Fibroblast of villous mesenchyme (primary cell): ENCODE data around the gene CCT8. TPM values are rescaled to one million over a fixed set of nuclear protein-coding genes. Genes with fewer than 3 reads are reported as not detected.

Experiments
- DNase-seq: peaks from one replicate; pipeline ENCODE4 v3.0.0-alpha.2; 2010; ENCODE audit warnings: low read depth
- H3K4me3 ChIP-seq: 2 replicates; pipeline ENCODE4 v1.5.1; 2011; ENCODE audit warnings: low read depth, mild to moderate bottlenecking, low read length
- total RNA-seq: library from RNA; depleted of rRNA; stranded (reverse); fragments of >200 nt; gene quantifications from 2 replicates; pipeline ENCODE4 v1.2.3, GENCODE V29; 2012
- TF ChIP-seq, protein P1 (sequence below): IDR thresholded peaks from 2 replicates; pipeline ENCODE4 v1.5.1; 2012; ENCODE audit warnings: low read depth, mild to moderate bottlenecking, low read length; ENCODE audit not compliant: insufficient read depth

The CCT8 gene, protein sequence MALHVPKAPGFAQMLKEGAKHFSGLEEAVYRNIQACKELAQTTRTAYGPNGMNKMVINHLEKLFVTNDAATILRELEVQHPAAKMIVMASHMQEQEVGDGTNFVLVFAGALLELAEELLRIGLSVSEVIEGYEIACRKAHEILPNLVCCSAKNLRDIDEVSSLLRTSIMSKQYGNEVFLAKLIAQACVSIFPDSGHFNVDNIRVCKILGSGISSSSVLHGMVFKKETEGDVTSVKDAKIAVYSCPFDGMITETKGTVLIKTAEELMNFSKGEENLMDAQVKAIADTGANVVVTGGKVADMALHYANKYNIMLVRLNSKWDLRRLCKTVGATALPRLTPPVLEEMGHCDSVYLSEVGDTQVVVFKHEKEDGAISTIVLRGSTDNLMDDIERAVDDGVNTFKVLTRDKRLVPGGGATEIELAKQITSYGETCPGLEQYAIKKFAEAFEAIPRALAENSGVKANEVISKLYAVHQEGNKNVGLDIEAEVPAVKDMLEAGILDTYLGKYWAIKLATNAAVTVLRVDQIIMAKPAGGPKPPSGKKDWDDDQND
- 183 and 275 TPM in 2 replicates for total RNA-seq

DNA sequence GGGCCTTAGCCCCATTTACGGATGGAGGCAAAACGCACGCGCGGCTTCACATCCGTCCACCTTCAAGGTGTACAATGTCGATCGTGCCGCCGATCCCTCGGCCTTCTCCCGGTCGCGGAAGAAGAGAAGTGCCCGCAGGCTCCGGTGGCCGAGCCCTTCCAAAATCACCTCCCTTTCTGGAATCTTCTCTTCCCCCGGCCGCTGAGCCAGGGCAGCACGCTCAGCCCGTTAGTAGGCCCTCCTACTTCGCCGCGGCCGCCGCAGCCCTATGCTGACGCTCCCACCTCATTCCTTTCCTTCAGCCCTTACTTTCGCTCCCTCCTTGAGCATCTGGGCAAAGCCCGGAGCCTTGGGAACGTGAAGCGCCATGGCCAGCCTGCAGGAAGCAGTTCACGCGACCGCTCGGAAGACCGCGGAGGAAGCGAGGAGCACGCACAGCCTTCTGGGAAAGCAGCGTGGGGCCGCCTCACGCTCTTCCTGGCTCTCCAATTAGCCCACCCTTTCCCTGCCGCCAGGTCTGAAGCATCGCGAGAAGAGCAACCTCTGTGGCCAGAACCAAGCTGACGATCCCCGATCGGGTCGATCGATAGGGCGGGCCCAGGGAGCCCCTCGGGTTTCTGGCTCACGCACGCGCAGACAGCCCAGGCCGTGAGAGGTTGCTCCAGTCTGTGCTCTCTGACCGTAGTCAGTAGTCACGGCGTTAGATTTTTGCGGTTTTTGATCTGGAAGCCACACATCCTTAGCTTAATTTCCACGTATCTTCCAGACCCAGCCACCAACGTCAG is at the start of gene CCT8:
TSS of gene CCT8 (minus strand) at position 427 of the 785 bp plus-strand sequence. CDS start at position 369, 58 bp downstream.
- DNase-seq = peak; percentile 100
- peak within 1 kb of the TSS; percentile 99 for H3K4me3 ChIP-seq
- TF ChIP-seq, protein P1, sequence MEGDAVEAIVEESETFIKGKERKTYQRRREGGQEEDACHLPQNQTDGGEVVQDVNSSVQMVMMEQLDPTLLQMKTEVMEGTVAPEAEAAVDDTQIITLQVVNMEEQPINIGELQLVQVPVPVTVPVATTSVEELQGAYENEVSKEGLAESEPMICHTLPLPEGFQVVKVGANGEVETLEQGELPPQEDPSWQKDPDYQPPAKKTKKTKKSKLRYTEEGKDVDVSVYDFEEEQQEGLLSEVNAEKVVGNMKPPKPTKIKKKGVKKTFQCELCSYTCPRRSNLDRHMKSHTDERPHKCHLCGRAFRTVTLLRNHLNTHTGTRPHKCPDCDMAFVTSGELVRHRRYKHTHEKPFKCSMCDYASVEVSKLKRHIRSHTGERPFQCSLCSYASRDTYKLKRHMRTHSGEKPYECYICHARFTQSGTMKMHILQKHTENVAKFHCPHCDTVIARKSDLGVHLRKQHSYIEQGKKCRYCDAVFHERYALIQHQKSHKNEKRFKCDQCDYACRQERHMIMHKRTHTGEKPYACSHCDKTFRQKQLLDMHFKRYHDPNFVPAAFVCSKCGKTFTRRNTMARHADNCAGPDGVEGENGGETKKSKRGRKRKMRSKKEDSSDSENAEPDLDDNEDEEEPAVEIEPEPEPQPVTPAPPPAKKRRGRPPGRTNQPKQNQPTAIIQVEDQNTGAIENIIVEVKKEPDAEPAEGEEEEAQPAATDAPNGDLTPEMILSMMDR = no peak

DNA sequence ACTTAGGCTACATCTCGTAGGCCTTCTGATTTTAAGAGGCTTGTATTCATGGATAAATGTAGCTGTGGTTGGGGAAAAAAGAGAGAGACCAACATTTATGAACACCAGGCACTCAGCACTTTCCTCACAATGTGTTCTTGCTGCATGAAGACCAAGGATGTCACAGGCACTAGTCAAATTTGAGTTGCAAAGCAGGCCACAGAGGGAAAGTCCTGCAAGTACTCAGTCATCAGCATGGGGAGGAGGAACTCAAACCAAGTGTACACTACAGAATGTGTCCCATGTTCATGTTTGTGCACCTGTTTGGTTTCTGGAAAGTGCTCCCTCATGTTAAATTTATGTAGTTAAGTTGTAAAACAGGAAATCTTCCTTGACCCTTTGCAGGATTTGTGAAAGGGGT is 48.3 kb upstream of the CCT8 start:
- DNase-seq = no peak
- H3K4me3 ChIP-seq = no peak overlapping the region
- TF ChIP-seq, protein P1 = no peak

DNA sequence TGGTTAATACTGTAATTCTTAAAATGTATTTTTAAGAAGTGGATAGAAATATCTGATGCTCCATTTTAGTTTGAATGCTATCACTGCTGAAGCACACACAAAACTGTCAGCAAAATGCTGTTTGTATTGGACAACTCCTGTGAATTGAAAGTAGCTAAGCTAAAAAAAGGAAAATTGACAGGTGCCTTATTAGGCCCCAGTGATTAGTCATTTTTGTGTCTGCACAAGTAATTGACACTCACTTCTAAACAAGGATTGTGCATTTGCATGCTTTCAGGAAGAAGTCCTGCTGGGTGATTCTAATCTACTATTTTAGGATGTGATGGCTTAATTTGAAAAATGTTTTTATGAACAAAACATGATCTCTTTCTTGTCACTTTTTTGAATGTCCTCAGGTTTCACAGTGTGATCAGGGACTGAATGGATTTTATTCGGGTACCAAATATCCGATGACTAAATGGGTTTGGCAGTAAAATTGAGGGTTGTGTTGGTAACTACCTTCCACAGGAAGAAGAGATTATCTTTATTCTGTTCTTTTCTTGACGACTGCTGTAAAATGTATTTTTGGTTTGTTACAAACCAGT is 44.0 kb upstream of the CCT8 start:
- H3K4me3 ChIP-seq = no peak overlapping the region
- DNase-seq = no peak
- TF ChIP-seq, protein P1 = no peak

DNA sequence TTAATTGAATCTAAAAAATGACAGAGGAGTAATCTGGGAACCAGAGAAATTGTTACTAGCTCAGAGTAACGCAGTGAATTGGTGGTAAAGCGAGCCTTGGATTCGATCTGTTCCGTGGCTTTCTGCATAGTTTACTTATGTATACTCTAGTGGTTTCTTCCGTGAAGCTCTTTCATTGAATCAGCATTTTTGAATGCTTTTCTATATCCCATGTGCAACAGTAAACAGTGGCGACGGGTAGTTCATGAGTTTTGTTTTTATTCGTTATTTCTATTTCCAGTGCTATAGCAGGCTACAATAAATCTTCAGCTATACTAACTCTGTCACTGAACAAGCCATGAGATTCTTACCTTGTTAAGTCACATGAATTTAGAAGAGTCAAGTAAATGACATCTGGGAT is 42.5 kb upstream of the CCT8 start:
- no peak overlapping the region for H3K4me3 ChIP-seq
- DNase-seq = no peak
- TF ChIP-seq, protein P1 = no peak

DNA sequence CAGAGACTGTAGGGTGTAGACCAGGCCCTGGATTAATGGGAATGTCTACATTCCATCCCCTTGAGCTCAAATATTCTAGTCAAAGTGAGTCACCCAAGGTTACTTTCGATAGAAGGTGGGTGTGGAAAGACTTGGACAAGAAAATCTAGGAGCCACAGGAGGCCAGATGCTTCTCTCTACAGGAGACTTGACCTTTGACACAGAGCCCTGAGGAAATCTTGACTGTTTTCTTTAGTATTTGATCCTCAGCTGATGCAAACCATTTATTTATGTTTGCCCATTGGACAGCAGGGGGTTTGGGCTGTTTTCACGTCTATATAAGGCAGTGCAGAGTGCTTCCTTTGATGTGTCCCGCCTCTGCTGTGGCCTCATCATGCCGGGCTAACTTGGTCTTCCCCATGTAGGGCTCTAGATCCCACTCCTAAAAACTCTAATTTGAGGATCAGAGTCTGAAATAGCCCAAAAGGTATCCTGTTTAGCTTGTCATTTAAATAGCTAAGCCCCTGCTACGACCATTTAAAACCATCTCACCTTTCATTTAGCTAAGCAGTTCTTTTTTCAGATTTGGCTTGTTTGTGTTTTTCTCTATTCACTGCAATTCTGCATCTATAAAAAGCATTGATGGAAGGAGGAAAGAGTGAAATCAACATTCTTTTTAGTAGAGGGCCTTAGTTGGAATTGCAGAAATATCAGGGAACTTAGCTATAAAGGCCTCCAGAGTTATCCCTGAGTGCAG is 41.5 kb upstream of the CCT8 start:
- DNase-seq = peak; percentile 84
- TF ChIP-seq, protein P1 = no peak
- H3K4me3 ChIP-seq = no peak overlapping the region

DNA sequence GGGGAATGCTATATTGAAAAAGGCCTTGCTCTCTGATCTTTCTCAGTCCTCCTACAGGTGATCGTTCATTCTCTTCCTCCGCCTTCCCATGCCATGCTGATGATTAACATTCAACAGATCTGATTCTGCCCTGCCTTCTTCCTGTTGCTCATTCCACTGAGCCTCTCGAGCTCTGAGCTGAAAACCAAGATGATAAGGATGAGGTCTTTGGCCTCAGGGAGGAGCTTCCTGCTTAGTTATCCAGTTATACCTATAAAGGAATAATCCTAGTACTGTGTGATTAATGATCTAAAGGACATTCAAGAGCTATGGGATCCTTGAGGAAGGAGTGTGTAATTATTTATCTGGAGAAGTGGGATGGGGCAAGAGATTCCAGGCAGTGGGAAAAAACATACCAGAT is 31.8 kb upstream of the CCT8 start:
- TF ChIP-seq, protein P1 = no peak
- DNase-seq = peak; percentile 82

More for the DNA sequence above, 31.8 kb upstream of the CCT8 start:
- H3K4me3 ChIP-seq = no peak overlapping the region
